Effector memory CD4-positive, alpha-beta T cell (primary cell): Measurements from ENCODE around the gene CNTN5.

ENCODE experiments used
- DNase-seq, 3 donors: peaks; one replicate each; pipeline ENCODE4 v3.0.0-alpha.2; 2020
- H3K27ac ChIP-seq: 2 replicates; pipeline ENCODE4 v1.7.0; 2013; ENCODE audit warnings: mild to moderate bottlenecking, low read length, moderate library complexity; ENCODE audit not compliant: insufficient read depth, poor library complexity, severe bottlenecking
- H3K27me3 ChIP-seq: replicated peaks from 2 replicates; pipeline ENCODE4 v1.7.0; 2013; ENCODE audit warnings: mild to moderate bottlenecking, low read length; ENCODE audit not compliant: insufficient read depth, control insufficient read depth, poor library complexity, severe bottlenecking
- H3K36me3 ChIP-seq: 2 replicates; pipeline ENCODE4 v1.7.0; 2013; ENCODE audit warnings: mild to moderate bottlenecking, low read length, moderate library complexity; ENCODE audit not compliant: control insufficient read depth, insufficient read depth
- H3K4me1 ChIP-seq: 2 replicates; pipeline ENCODE4 v1.7.0; 2013; ENCODE audit warnings: low read length, mild to moderate bottlenecking; ENCODE audit not compliant: control insufficient read depth, insufficient read depth, poor library complexity, severe bottlenecking
- H3K4me3 ChIP-seq: 2 replicates; pipeline ENCODE4 v1.7.0; 2013; ENCODE audit warnings: low read length, low read depth, mild to moderate bottlenecking; ENCODE audit not compliant: insufficient read depth, poor library complexity, severe bottlenecking
- H3K9me3 ChIP-seq: 2 replicates; pipeline ENCODE4 v1.7.0; 2013; ENCODE audit warnings: mild to moderate bottlenecking, low read length, moderate library complexity; ENCODE audit not compliant: control insufficient read depth

Gene CNTN5

GRCh38 chr11:99198215-99198614 is 177.5 kb downstream of the CNTN5 start:
- Histone ChIP-seq H3K9me3 (no peaks in the 10 kb centered on the region), H3K4me3 (no peak overlapping the region), H3K27ac (no peak overlapping the region), H3K4me1 (no peaks in the 10 kb centered on the region), H3K36me3 (no peaks in the 10 kb centered on the region), H3K27me3 (no peaks in the 10 kb centered on the region)
- no peak for DNase-seq

- Histone ChIP-seq H3K4me3 (no peak overlapping the region), H3K36me3 (no peaks in the 10 kb centered on the region), H3K27me3 (no peaks in the 10 kb centered on the region), H3K4me1 (no peaks in the 10 kb centered on the region), H3K9me3 (no peaks in the 10 kb centered on the region), H3K27ac (no peak overlapping the region)
- no peak for DNase-seq
Measured at GRCh38 chr11:99199341-99199740, 178.6 kb downstream of the CNTN5 start.

GRCh38 chr11:99200720-99201119 is 180.0 kb downstream of the CNTN5 start:
- H3K9me3 ChIP-seq, result no peaks in the 10 kb centered on the region
- no peaks in the 10 kb centered on the region for H3K27me3 ChIP-seq
- no peak for DNase-seq
- no peaks in the 10 kb centered on the region for H3K36me3 ChIP-seq
- no peak overlapping the region for H3K4me3 ChIP-seq
- H3K27ac ChIP-seq, result no peak overlapping the region
- no peaks in the 10 kb centered on the region for H3K4me1 ChIP-seq

DNA sequence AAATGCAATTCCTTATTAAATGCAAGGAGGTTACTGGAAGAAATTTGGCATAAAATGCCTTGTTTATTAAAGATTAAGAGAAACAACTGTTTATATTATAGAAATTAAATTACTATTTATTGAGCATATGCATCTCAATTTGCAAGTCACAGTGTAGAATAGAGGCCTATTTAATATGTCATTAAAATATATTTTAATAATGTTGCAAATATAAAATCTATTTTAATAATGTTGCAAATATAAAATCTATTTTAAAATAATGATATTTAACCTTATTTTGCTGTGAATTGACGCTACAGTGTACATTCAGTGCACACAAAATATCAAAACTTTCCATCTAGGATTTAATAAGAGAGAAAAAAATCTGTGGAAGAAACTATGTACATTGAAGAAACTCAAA is 188.1 kb downstream of the CNTN5 start:
- no peaks in the 10 kb centered on the region for H3K9me3 ChIP-seq
- no peak for DNase-seq
- no peaks in the 10 kb centered on the region for H3K27me3 ChIP-seq
- no peak overlapping the region for H3K4me3 ChIP-seq
- H3K4me1 ChIP-seq, result no peaks in the 10 kb centered on the region
- H3K36me3 ChIP-seq, result no peaks in the 10 kb centered on the region
- H3K27ac ChIP-seq, result no peak overlapping the region

- Histone ChIP-seq H3K4me1 (no peaks in the 10 kb centered on the region), H3K9me3 (no peaks in the 10 kb centered on the region), H3K4me3 (no peak overlapping the region), H3K36me3 (no peaks in the 10 kb centered on the region), H3K27me3 (no peaks in the 10 kb centered on the region), H3K27ac (no peak overlapping the region)
- no peak for DNase-seq
Measured at GRCh38 chr11:99229544-99229943, 208.8 kb downstream of the CNTN5 start.

DNA sequence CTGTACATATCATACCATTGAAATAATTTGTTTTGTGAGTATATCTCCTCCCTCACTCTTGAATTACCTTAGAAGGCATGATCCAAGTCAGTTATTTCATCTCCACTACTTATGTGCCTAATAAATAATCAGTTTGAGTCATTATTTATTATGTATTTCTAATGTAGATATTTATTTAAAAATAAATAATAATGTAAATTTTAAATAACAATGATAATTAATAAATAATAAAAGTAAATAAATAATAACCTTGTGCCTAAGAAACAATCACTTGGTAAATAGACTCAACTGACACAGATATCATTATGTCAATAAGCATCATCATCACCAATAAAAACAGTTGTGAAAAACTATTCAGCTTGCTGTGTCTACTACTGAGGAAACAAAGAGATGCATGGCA is 213.8 kb downstream of the CNTN5 start:
- Histone ChIP-seq H3K9me3 (no peaks in the 10 kb centered on the region), H3K36me3 (no peaks in the 10 kb centered on the region), H3K4me3 (no peak overlapping the region)

DNA sequence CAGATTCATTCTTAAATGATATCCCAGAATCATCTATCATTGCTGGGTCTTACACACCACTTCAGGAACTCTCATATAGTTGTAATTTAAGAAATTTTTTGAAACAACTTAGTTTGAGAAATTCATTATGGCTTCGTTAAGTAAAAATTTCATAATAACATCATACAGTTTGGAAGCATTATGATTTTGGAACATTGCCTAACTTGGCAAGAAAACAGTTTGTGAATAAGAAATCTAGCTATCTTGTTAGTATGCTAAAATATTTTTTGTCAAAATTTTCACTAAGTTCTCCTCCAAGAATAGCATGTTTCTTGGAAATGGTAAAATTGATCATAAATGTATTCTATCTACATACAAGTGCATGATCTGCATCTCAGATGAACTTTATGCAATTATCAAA is 217.7 kb downstream of the CNTN5 start:
- H3K4me3 ChIP-seq, result no peak overlapping the region
- no peaks in the 10 kb centered on the region for H3K9me3 ChIP-seq
- no peak for DNase-seq
- no peaks in the 10 kb centered on the region for H3K36me3 ChIP-seq
- no peaks in the 10 kb centered on the region for H3K27me3 ChIP-seq
- no peak overlapping the region for H3K27ac ChIP-seq
- H3K4me1 ChIP-seq, result no peaks in the 10 kb centered on the region

More for the DNA sequence above, 213.8 kb downstream of the CNTN5 start:
- Histone ChIP-seq H3K4me1 (no peaks in the 10 kb centered on the region), H3K27me3 (no peaks in the 10 kb centered on the region), H3K27ac (no peak overlapping the region)
- DNase-seq, result no peak

GRCh38 chr11:99240192-99241030 is 219.7 kb downstream of the CNTN5 start:
- Histone ChIP-seq H3K4me3 (no peak overlapping the region), H3K36me3 (no peaks in the 10 kb centered on the region), H3K4me1 (no peaks in the 10 kb centered on the region), H3K27me3 (no peaks in the 10 kb centered on the region), H3K27ac (no peak overlapping the region), H3K9me3 (no peaks in the 10 kb centered on the region)
- DNase-seq, result no peak

DNA sequence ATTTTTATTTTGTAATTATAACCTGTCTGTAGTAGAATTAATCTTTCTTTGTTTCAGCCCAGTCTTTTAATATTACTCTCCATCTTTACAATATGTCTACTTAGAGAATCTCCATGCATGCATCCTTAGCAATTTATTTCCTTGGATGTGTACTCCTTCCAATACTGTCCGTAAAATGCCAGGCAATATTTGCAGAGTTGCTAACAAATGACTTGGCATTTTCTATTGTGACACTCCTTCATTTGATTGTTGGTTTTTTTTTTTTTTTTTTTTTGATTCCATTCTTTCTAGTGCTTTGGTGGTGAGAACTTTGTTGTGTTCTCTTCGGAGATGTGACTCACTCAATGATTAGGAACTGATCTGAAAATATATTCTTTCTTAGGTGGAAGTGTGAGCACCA is 220.3 kb downstream of the CNTN5 start:
- no peaks in the 10 kb centered on the region for H3K4me1 ChIP-seq
- no peaks in the 10 kb centered on the region for H3K9me3 ChIP-seq
- DNase-seq, result no peak
- H3K36me3 ChIP-seq, result no peaks in the 10 kb centered on the region
- H3K27ac ChIP-seq, result no peak overlapping the region
- no peak overlapping the region for H3K4me3 ChIP-seq
- no peaks in the 10 kb centered on the region for H3K27me3 ChIP-seq

DNA sequence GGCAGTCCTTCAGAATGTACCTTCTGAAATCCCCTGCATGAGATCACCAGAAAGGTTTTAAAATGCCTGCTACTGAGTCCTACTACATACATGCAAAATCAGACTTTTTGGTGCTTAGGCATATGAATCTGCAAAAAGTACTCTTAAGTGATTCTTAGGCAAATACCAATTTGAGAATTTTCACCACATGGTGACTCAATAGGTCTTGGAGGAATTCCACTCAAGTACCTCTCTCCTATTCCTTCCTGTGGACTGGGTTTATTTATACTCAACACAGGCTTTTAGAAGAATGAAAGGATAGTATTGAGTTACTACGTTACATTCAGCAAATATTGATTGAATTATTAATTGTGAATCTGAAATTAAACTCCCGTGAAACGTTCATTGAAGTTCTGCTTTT is 223.9 kb downstream of the CNTN5 start:
- Histone ChIP-seq H3K27ac (no peak overlapping the region), H3K36me3 (no peaks in the 10 kb centered on the region), H3K4me3 (no peak overlapping the region), H3K4me1 (no peaks in the 10 kb centered on the region), H3K27me3 (no peaks in the 10 kb centered on the region), H3K9me3 (no peaks in the 10 kb centered on the region)
- DNase-seq, result no peak
